ENCODE measurements around the gene PLA2R1. TPM values are rescaled to one million over a fixed set of nuclear protein-coding genes. Genes with fewer than 3 reads are reported as not detected.

Gene PLA2R1
- polyA plus RNA-seq, 1 of the 3 experiments (the other 2 are of a cell fraction), result not detected

GRCh38 chr2:159989249-159989648 is 73.2 kb downstream of the PLA2R1 start:
- no peaks in the 10 kb centered on the region for H3F3A ChIP-seq (replicated peaks; ENCODE audit: insufficient read depth)

More at GRCh38 chr2:159989249-159989648, 73.2 kb downstream of the PLA2R1 start:
- WGBS (ENCODE audit: low lambda C conversion rate), result 82% methylated on average over 4 of the region's 4 CpGs
- H3K4me2 ChIP-seq, result no peak overlapping the region
- H3K27me3 ChIP-seq (ENCODE audit: insufficient read depth), result peaks cover 8% of the 10 kb centered on the region; the same call in 1 of the 2 replicates
- H2AFZ ChIP-seq (ENCODE audit: low read depth), result no peak overlapping the region
- no peak for DNase-seq
- no peaks in the 10 kb centered on the region for H3K9me3 ChIP-seq
- H4K20me1 ChIP-seq (ENCODE audit: insufficient read depth), result no peaks in the 10 kb centered on the region
- CTCF ChIA-PET, result no interaction called here
- no peak for TF ChIP-seq RXRA (IDR thresholded peaks at IDR 0.05; ENCODE audit: borderline replicate concordance, low read depth)
- TF ChIP-seq NRF1 (IDR thresholded peaks at IDR 0.05; ENCODE audit: low read depth, low read length), result no peak
- no peak for TF ChIP-seq GABPA (IDR thresholded peaks at IDR 0.05; ENCODE audit: low read depth)
- no peak for TF ChIP-seq JUND (IDR thresholded peaks at IDR 0.05)
- no peak for TF ChIP-seq FOSL2 (IDR thresholded peaks at IDR 0.05; ENCODE audit: borderline replicate concordance, low read depth)
- TF ChIP-seq TAF1 (IDR thresholded peaks at IDR 0.05; ENCODE audit: borderline replicate concordance, low read depth, low read length), result no peak
- no peak for TF ChIP-seq REST (IDR thresholded peaks at IDR 0.05; ENCODE audit: low read depth, low read length)
- TF ChIP-seq YY1 (IDR thresholded peaks at IDR 0.05; ENCODE audit: low read depth), result no peak
- no peak for TF ChIP-seq SIN3A (IDR thresholded peaks at IDR 0.05; ENCODE audit: borderline replicate concordance, low read depth, low read length)
- TF ChIP-seq ELF1 (IDR thresholded peaks at IDR 0.05), result no peak
- no peak for TF ChIP-seq SMC3 (IDR thresholded peaks at IDR 0.05; ENCODE audit: low read depth, low read length)
- no peak for TF ChIP-seq USF1 (IDR thresholded peaks at IDR 0.05; ENCODE audit: borderline replicate concordance, low read depth)
- TF ChIP-seq CTCF (IDR thresholded peaks at IDR 0.05), result no peak
- TF ChIP-seq USF2 (IDR thresholded peaks at IDR 0.05; ENCODE audit: borderline replicate concordance, low read depth, low read length), result no peak
- no peak for TF ChIP-seq RAD21 (IDR thresholded peaks at IDR 0.05; ENCODE audit: low read length)
- TF ChIP-seq RCOR1 (IDR thresholded peaks at IDR 0.05; ENCODE audit: low read length), result no peak
- TF ChIP-seq MXI1 (IDR thresholded peaks at IDR 0.05; ENCODE audit: low read depth, low read length), result no peak
- TF ChIP-seq TCF12 (IDR thresholded peaks at IDR 0.05), result no peak
- no peak for TF ChIP-seq FOXJ3 (CRISPR knock-in tag; IDR thresholded peaks at IDR 0.05)
- TF ChIP-seq GATA2 (CRISPR knock-in tag; IDR thresholded peaks at IDR 0.05), result no peak
- no peaks in the 10 kb centered on the region for H3K4me1 ChIP-seq (ENCODE audit: control insufficient read depth in 1 of 2, insufficient read depth in 2 of 2, low read depth in 1 of 2, low read length in 1 of 2)
- H3K9me2 ChIP-seq, result no peaks in the 10 kb centered on the region
- H3K36me3 ChIP-seq (replicated peaks in 1 of 2; ENCODE audit: control insufficient read depth in 1 of 2, insufficient read depth in 2 of 2, low read length in 1 of 2), result no peaks in the 10 kb centered on the region
- POLR2A ChIA-PET, result no interaction called here
- H3K9ac ChIP-seq, result no peak overlapping the region
- no peak overlapping the region for H3K27ac ChIP-seq (ENCODE audit: low read depth in 2 of 2, low read length in 1 of 2)
- H3K4me3 ChIP-seq (ENCODE audit: low read depth in 2 of 2, low read length in 1 of 2), result no peak overlapping the region
- H3K79me2 ChIP-seq (ENCODE audit: insufficient read depth), result no peaks in the 10 kb centered on the region

All from SK-N-SH (cell line).